HepG2 (cell line): ENCODE results near the gene RNASE4. TPM values are rescaled to one million over a fixed set of nuclear protein-coding genes. Genes with fewer than 3 reads are reported as not detected.

Source experiments
- ARID2 ChIP-seq: sonication (generic); formaldehyde crosslinking; IDR thresholded peaks from 2 replicates; pipeline ENCODE4 v1.8.1; 2022; ENCODE audit warnings: mild to moderate bottlenecking, missing genetic modification reagents, borderline replicate concordance
- CCAR2 ChIP-seq: fragments of 200-400 bp; formaldehyde crosslinking; optimal IDR thresholded peaks from 2 replicates; pipeline ENCODE3; 2018; ENCODE audit warnings: low read depth, mild to moderate bottlenecking, low read length, moderate library complexity
- ELF3 ChIP-seq: IDR thresholded peaks from 2 replicates; pipeline ENCODE4 v1.6.1; 2016; ENCODE audit warnings: missing genetic modification reagents, missing compliant biosample characterization
- EP300 ChIP-seq, 3 experiments: sonication (generic) in 1 of 3; formaldehyde crosslinking in 1 of 3; IDR thresholded peaks; 2 replicates each; pipeline versions ENCODE4 v1.5.1 to v1.6.1; 2011 to 2020; ENCODE audit warnings: low read depth in 2 of 3, low read length in 2 of 3, borderline replicate concordance in 1 of 3, improper control_type of control experiment in 1 of 3, mild to moderate bottlenecking in 1 of 3, missing genetic modification reagents in 1 of 3, moderate library complexity in 1 of 3
- ETV5 ChIP-seq: IDR thresholded peaks from 2 replicates; pipeline ENCODE4 v1.6.1; 2018; ENCODE audit warnings: missing biosample characterization, missing genetic modification reagents, inconsistent platforms, borderline replicate concordance
- FOXK1 ChIP-seq: sonication (generic); formaldehyde crosslinking; IDR thresholded peaks from 2 replicates; pipeline ENCODE4 v1.4.0; 2020; ENCODE audit warnings: low read depth, missing genetic modification reagents, borderline replicate concordance
- FOXP1 ChIP-seq, 2 experiments: fragments of 450-650 bp in 1 of 2; IDR thresholded peaks; 2 replicates each; pipeline ENCODE4 v1.6.1; 2017 to 2018; ENCODE audit warnings: antibody characterized with exemption in 1 of 2
- MAFK ChIP-seq, 2 experiments: IDR thresholded peaks in 1 of 2; conservative IDR thresholded peaks in 1 of 2; 2 replicates each; pipeline ENCODE4 v1.6.1; 2011; ENCODE audit warnings: improper control_type of control experiment in 2 of 2, low read length in 2 of 2
- PHF20 ChIP-seq: sonication (generic); formaldehyde crosslinking; IDR thresholded peaks from 2 replicates; pipeline ENCODE4 v1.5.0; 2020; ENCODE audit warnings: mild to moderate bottlenecking, missing genetic modification reagents
- PHF5A ChIP-seq: IDR thresholded peaks from one replicate; pipeline ENCODE4 v1.6.1; 2018; ENCODE audit warnings: low read depth, missing genetic modification reagents; ENCODE audit not compliant: unreplicated experiment
- POGZ ChIP-seq: sonication (generic); formaldehyde crosslinking; IDR thresholded peaks from 2 replicates; pipeline ENCODE4 v1.4.0; 2020; ENCODE audit warnings: mild to moderate bottlenecking, missing genetic modification reagents
- REST ChIP-seq, 2 experiments: IDR thresholded peaks; 2 replicates each; pipeline ENCODE4 v1.6.1; 2011 to 2012; ENCODE audit warnings: low read length in 2 of 2, borderline replicate concordance in 1 of 2, low read depth in 1 of 2, mild to moderate bottlenecking in 1 of 2, moderate library complexity in 1 of 2
- RFX1 ChIP-seq: fragments of 450-650 bp; IDR thresholded peaks from 2 replicates; pipeline ENCODE4 v1.6.1; 2017
- SETDB1 ChIP-seq: sonication (generic); formaldehyde crosslinking; IDR thresholded peaks from 2 replicates; pipeline ENCODE4 v1.5.1; 2020; ENCODE audit warnings: missing genetic modification reagents, mild to moderate bottlenecking, borderline replicate concordance
- SOX6 ChIP-seq, 2 experiments: fragments of 450-650 bp in 1 of 2; sonication (generic) in 1 of 2; formaldehyde crosslinking in 1 of 2; IDR thresholded peaks; 2 replicates each; pipeline versions ENCODE4 v1.4.0 to v1.6.1; 2017 to 2020; ENCODE audit warnings: antibody characterized with exemption in 1 of 2, mild to moderate bottlenecking in 1 of 2, missing genetic modification reagents in 1 of 2
- ZBTB25 ChIP-seq: IDR thresholded peaks from 2 replicates; pipeline ENCODE4 v1.6.1; 2018; ENCODE audit warnings: missing genetic modification reagents
- ZBTB44 ChIP-seq: sonication (generic); formaldehyde crosslinking; IDR thresholded peaks from 2 replicates; pipeline ENCODE4 v1.4.0; 2020; ENCODE audit warnings: missing genetic modification reagents
- ZC3H4 ChIP-seq: sonication (generic); formaldehyde crosslinking; IDR thresholded peaks from 2 replicates; pipeline ENCODE4 v1.4.0; 2020; ENCODE audit warnings: missing genetic modification reagents, borderline replicate concordance
- ZNF18 ChIP-seq: sonication (generic); formaldehyde crosslinking; IDR thresholded peaks from 2 replicates; pipeline ENCODE4 v1.8.0; 2022; ENCODE audit warnings: mild to moderate bottlenecking, missing genetic modification reagents; ENCODE audit not compliant: insufficient replicate concordance
- polyA plus RNA-seq, 8 experiments: library from polyadenylated mRNA; depleted of rRNA in 3 of 8; stranded (reverse) in 7 of 8; unstranded in 1 of 8; fragments of >200 nt; fragmentation: Illumina TruSeq in 4 of 8; extraction: Trizol in 4 of 8; gene quantifications; 2 replicates each; pipeline versions ENCODE4 v1.2.1 to v1.2.3, GENCODE V29; 2011 to 2016; ENCODE audit warnings: low read depth in 4 of 8, missing spikeins in 1 of 8, mixed read lengths in 1 of 8; ENCODE audit not compliant: insufficient read depth in 1 of 8
- total RNA-seq, 5 experiments: library from RNA; depleted of rRNA; stranded (reverse); fragments of >200 nt; fragmentation: Illumina TruSeq; extraction: Trizol; gene quantifications; 2 replicates each; pipeline ENCODE4 v1.2.3, GENCODE V29; 2016; ENCODE audit warnings: low read depth in 1 of 5

Gene RNASE4
- total and polyA plus RNA-seq, 2 of the 13 experiments (the other 11 are each of a cell fraction or from before 2014, with no cell fraction given) = 109 to 983 TPM

- TF ChIP-seq POGZ (CRISPR knock-in tag) (peak; percentile 38; the same call in 1 of the 2 replicates), ELF3 (CRISPR knock-in tag) (peak; percentile 19; the same call in 1 of the 2 replicates), FOXP1 (IDR thresholded peaks at IDR 0.05) (no peak), FOXP1 (CRISPR knock-in tag; IDR thresholded peaks at IDR 0.05) (0 out of 2 replicates have a peak, but pooled peaks have one; percentile 30), ZNF18 (CRISPR knock-in tag) (peak; percentile 10), SETDB1 (no peak), MAFK (conservative IDR thresholded peaks at IDR 0.05 in 1 of 2, IDR thresholded peaks at IDR 0.05 in 1 of 2; ENCODE audit: low read length in 2 of 2) (no peak), PHF20 (CRISPR knock-in tag) (peak; percentile 43; the same call in 1 of the 2 replicates), EP300 (IDR thresholded peaks at IDR 0.05; ENCODE audit: low read depth in 2 of 2, low read length in 2 of 2) (peak in 1 of 2 experiments; percentile 24; a peak in 1 of 4 replicates), EP300 (CRISPR knock-in tag; IDR thresholded peaks at IDR 0.05; ENCODE audit: borderline replicate concordance) (no peak), PHF5A (CRISPR knock-in tag) (peak; percentile 20), ZBTB25 (CRISPR knock-in tag) (peak; percentile 62; the same call in 1 of the 2 replicates), ARID2 (CRISPR knock-in tag) (peak; percentile 47; the same call in 1 of the 2 replicates), REST (IDR thresholded peaks at IDR 0.05; ENCODE audit: borderline replicate concordance in 1 of 2, low read depth in 1 of 2, low read length in 2 of 2) (peak in 1 of 2 experiments; percentile 45; a peak in 1 of 4 replicates), FOXK1 (peak; percentile 64; the same call in 1 of the 2 replicates), SOX6 (IDR thresholded peaks at IDR 0.05) (no peak), SOX6 (CRISPR knock-in tag; IDR thresholded peaks at IDR 0.05) (peak; percentile 69), RFX1 (no peak), ZBTB44 (CRISPR knock-in tag) (no peak), ZC3H4 (CRISPR knock-in tag) (peak; percentile 73; the same call in 1 of the 2 replicates), ETV5 (CRISPR knock-in tag) (0 out of 2 replicates have a peak, but pooled peaks have one; percentile 10), CCAR2 (peak; percentile 40)
Observed at GRCh38 chr14:20683125-20683890, 1.1 kb upstream of the RNASE4 start (continued).
